GM12892 (cell line): ENCODE measurements around the gene WWOX.
A peak's percentile ranks its signal among the peaks of the same experiment; 100 is the strongest.

Source experiments
- DNase-seq: peaks from one replicate; pipeline ENCODE4 v3.0.0; 2011; ENCODE audit not compliant: insufficient read length
- FAIRE-seq: peaks from 2 replicates; lab custom pipeline; 2011; peaks lifted over from hg19 to GRCh38; lab: Jason Lieb, UNC
- POLR2A ChIP-seq: IDR thresholded peaks from 2 replicates; pipeline ENCODE4 v1.6.1; 2011; ENCODE audit warnings: low read depth, low read length, control low read depth
- POLR2AphosphoS5 ChIP-seq: IDR thresholded peaks from 2 replicates; pipeline ENCODE4 v1.6.1; 2011; ENCODE audit warnings: low read depth, low read length, control low read depth
- TAF1 ChIP-seq: IDR thresholded peaks from 2 replicates; pipeline ENCODE4 v1.6.1; 2011; ENCODE audit warnings: low read depth, mild to moderate bottlenecking, control low read depth, low read length, borderline replicate concordance

The WWOX gene

DNA sequence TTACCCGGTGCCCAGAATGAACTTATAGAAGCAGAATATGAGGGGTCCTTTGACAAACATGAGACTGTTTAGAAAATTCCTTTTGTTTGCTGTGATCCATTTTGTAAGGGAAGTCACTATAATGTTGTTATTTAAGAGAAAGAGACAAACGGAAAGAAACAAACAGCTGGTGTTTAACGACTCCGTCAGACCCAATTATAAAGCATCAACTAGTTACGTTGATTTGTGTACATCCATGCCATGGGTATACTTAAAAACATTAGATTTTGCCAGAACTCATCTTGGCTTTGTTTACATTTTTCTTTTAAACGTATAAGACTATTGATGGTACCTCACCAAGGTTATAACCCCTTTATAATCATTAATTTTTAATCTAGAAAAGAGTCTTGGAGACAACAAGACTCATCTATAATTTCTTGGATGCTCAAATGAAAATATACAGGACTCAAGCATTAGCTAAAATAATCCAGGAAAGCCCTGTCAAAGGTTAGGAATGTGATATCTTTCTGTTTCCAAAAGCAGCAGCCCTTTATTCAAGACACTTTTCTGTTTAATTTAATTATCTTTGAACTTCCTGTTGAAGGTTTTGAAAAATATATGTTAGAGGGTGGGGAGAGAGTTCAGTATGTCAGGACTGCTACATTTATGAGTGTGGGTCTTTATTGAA, 331.7 kb downstream of the WWOX start:
- no peak for TF ChIP-seq POLR2AphosphoS5
- TF ChIP-seq POLR2A: no peak
- no peak for TF ChIP-seq TAF1
- no peak for FAIRE-seq
- no peak for DNase-seq

DNA sequence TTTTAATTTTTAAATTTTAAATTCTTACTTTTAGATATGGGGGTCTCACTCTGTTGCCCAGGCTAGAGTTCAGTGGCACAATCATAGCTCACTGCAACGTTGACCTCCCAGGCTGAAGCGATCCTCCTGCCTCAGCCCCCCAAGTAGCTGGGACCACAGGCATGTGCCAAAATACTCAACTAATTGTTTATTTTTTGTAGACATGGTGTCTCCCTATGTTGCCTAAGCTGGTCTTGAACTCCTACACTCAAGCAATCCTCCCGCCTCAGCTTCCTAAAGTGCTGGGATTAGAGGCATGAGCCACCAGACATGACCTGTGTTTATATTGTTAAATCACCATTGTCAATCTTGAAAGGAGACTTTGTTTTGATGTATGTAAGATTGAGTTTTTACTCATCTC, 332.2 kb downstream of the WWOX start:
- DNase-seq: no peak
- no peak for FAIRE-seq
- TF ChIP-seq TAF1: no peak
- no peak for TF ChIP-seq POLR2AphosphoS5
- no peak for TF ChIP-seq POLR2A

DNA sequence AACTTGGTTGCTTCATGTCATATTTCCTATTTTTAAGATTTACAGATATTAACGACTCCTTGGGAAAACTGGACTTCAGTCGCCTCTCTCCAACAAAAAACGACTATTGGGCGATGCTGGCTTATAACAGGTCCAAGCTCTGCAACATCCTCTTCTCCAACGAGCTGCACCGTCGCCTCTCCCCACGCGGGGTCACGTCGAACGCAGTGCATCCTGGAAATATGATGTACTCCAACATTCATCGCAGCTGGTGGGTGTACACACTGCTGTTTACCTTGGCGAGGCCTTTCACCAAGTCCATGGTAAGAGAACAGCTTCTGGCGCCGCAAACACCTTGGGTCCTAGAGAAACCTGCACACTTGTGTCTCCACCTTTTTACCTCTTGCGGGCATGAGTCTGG, 333.0 kb downstream of the WWOX start:
- no peak for TF ChIP-seq POLR2AphosphoS5
- TF ChIP-seq TAF1: no peak
- no peak for TF ChIP-seq POLR2A
- DNase-seq (no peak), FAIRE-seq (no peak)

DNA sequence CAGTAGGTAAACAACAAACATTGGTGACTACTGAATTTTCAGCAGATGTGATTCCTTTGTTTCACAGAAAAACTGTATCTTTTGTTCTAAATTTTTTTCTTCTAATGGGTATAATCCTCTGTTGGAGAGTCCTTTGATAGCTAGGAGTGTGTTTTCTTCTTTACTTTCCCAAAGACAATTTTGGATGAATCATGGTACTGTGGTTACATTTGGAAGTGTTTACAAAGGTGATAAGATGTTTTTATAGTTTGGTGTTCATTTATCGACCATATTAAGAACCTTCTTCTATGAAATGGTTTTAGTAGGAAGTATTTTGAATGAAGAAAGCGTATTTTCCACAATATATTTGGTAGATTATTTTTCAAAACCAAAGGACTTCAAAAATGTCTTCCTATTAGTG, 333.7 kb downstream of the WWOX start:
- FAIRE-seq: no peak
- DNase-seq: no peak
- TF ChIP-seq POLR2AphosphoS5 (no peak), POLR2A (no peak), TAF1 (no peak)

DNA sequence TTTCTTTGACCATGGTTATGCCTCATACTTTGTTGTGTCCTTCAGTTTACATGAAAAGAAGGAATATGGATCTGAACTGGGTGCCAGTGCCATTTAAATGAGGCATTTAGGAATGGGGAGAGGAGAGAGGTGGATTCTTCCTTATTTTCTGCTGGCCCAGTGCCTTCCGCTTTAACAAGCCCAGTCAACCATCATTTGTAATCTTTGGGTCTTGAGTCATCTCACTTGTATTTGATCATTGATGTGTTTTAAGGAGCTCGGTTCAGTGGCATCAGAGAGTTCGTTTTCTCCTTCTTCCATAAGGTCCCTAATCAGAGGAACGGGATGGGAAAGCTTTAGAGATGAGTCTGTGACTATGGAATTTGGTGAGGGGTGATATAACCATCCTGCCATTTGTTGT, 334.9 kb downstream of the WWOX start:
- TF ChIP-seq POLR2A: no peak
- no peak for TF ChIP-seq POLR2AphosphoS5
- no peak for TF ChIP-seq TAF1
- FAIRE-seq (no peak), DNase-seq (no peak)

DNA sequence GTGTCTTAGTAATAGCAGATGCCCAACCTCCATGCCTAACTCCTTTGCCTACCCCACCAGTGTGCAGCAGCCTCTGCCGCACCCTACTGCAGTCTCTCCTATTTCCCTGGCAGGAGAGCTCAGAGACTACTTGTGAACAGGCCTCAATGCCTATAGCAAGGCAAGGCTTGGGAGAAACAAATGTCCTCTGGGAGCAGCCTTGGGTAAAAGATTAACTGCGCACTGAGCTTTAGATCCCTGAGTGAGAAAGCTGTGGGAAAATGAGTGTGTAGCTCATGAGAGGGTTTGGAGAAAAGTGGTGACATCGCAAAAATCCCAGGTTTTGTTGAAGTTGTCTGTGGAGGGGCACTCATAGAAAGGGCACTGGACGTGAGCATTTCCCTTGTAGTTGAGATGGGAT, 335.8 kb downstream of the WWOX start:
- DNase-seq (no peak), FAIRE-seq (no peak)
- no peak for TF ChIP-seq TAF1
- TF ChIP-seq POLR2A: no peak
- no peak for TF ChIP-seq POLR2AphosphoS5

DNA sequence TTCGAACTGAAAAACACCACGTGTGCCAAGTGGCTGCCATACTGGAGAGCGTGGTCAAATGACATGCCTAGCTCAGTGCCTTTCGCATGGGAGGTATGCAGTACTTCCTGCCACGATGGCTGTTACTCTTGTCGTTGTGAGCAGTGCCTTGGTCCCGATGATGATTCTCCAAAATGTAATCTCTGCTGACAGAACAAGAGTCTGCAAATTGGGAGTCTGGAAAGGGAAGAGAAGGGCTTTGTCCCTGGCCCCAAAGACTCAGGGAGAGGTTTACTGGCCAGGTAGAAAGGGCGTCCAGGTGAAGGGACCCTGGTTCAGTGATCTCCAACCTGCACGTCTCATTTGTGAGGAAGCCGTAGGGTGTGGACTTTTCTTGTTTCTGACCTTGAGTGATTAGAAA, 336.6 kb downstream of the WWOX start:
- DNase-seq (no peak), FAIRE-seq (no peak)
- TF ChIP-seq POLR2AphosphoS5: no peak

DNA sequence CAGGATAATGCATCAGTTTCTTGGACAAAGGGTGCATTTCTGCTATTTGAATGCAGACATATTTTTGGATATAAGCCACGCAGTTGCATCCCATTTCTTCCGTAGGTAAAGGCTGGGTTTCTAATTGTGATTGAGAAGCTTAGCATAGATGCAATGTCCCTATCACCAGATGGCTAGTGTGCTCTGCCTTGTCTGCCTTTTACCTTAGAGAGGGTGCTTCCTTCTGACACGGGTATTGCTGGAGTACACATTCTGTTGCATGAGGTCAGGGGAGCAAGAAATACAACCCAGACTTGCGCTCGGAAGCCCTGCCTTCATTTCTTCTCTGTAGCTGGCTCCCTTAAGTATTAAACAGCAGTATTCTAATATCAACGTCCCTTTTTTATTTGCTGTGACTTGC, 337.4 kb downstream of the WWOX start:
- no peak for DNase-seq
- TF ChIP-seq TAF1: no peak
- TF ChIP-seq POLR2A: no peak
- TF ChIP-seq POLR2AphosphoS5: no peak

DNA sequence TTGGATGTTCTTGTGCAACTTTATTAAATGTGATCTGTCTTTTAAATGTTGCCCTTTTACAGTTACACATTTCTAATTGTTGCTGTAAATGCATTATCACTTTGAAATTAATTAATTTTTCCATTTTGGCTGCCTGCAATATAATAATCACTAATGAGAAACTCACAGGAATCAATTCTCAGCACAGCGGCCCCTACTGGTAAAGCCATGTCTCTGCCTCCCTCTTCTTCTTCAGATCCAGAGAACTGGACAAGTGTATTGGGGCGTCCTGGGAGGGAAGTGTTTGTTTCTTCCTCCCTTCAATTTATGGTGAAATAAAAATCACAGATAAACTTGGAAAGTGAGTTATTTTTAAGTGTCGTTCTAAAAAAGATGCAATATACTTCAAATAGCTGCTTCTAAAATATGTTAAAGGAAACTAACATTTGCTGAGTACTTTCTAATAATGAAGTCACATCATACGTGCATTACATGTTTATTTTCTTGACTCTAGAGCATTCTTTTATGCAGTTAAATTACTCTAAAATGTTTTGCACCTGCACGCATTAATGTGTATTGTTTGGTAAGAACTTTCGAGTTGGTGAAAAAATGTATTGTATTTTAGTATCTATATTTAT, 338.0 kb downstream of the WWOX start:
- FAIRE-seq (no peak), DNase-seq (peak; percentile 23)
- TF ChIP-seq POLR2A (no peak), TAF1 (no peak), POLR2AphosphoS5 (no peak)

More for the DNA sequence above, 337.4 kb downstream of the WWOX start:
- FAIRE-seq: no peak

DNA sequence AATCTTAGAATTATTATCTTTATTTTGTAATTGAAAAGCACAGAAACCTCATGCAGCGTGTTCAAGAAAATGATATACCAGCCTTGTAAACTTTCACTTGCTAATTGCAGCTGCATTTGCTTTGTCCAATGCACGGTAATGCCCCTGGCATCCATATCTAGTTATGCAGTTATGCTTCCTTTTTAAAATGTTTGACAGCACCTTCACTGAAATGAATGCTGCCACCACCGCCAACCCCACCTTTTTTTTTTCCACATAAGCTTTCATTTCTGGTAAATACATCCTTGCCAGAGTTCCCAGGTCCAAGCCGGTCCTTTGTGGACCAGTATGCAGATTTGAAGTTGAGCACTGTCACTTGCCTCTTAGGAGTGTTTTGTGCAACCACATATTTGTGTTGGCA, 338.8 kb downstream of the WWOX start:
- DNase-seq: no peak
- no peak for FAIRE-seq
- TF ChIP-seq POLR2A: no peak
- no peak for TF ChIP-seq POLR2AphosphoS5
- TF ChIP-seq TAF1: no peak

DNA sequence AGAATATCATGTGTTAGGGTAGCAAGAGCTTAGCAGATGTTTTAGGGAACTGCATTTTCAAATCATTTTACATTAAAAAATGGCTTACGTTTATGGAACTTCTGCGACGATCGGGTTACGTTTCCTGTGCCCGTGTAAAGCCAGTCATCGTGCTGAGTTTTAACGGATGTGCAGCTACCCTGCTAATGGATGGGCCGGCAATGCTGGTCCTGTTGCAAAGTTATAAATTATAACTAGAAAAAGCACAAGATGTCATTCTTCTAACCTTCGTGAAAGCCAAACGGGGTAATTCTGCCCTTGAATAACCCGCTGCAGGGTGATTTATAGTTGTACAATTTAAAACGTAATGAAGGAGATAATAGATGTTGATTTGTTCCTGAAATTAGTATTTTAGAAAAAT, 339.2 kb downstream of the WWOX start:
- TF ChIP-seq POLR2A: no peak
- no peak for TF ChIP-seq POLR2AphosphoS5
- no peak for TF ChIP-seq TAF1
- FAIRE-seq: no peak
- DNase-seq: no peak

DNA sequence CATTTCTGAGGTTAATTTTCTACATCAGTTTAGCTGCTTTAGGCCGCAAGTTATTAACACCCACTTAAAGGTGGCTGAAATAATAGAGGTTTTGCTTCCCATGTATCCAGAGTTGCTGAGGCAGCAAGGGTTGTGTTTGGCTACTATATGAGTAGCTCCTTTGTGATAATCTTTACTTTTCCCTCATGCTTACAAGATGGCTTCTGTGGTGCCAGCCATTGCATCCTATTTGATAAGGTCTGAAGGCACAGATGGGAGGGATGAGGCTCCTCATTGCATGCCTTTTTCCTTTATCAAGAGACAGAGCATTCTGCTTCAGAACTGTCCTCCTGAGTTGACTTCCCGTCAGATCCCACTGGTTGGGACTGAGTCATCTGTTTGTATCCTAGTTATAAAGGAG, 340.2 kb downstream of the WWOX start:
- no peak for FAIRE-seq

DNA sequence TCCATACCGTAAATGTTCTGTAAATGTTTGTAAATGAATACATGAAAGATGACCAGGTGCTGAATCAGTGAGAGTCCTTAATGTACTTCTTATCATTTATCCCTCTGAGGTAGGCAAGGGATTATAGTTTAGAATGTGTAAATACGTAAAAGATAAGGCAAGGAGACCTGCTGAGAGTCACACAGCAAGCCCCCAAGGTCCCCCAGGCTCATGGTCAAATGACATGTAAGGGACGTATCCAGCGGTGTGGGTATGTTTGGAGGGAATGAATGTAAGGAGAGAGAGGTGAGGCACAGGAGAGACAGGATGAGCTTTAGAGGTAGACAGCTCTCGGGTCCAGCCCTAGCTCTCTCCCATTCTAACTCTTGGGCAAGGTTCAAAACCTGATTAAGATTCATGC, 341.8 kb downstream of the WWOX start:
- DNase-seq (no peak), FAIRE-seq (no peak)

More for the DNA sequence above, 340.2 kb downstream of the WWOX start:
- TF ChIP-seq TAF1: no peak
- TF ChIP-seq POLR2AphosphoS5: no peak
- no peak for TF ChIP-seq POLR2A
- no peak for DNase-seq

More for the DNA sequence above, 341.8 kb downstream of the WWOX start:
- no peak for TF ChIP-seq TAF1
- no peak for TF ChIP-seq POLR2A
- no peak for TF ChIP-seq POLR2AphosphoS5
